ENCODE results near the gene FAM170B.

- TF ChIP-seq CTCF (IDR thresholded peaks at IDR 0.05 in 8 of 11, conservative IDR thresholded peaks at IDR 0.05 in 3 of 11) (no peak), POLR2A (IDR thresholded peaks at IDR 0.05) (no peak), POLR2AphosphoS5 (IDR thresholded peaks at IDR 0.05) (no peak)
These were observed 1.5 kb downstream of the FAM170B start for GRCh38 chr10:49132362-49132737.
